Liver (tissue), 10 donors: ENCODE results near the gene TLE1. TPM values are rescaled to one million over a fixed set of nuclear protein-coding genes. Genes with fewer than 3 reads are reported as not detected.

ENCODE experiments used
- DNase-seq: peaks from one replicate; pipeline ENCODE4 v3.0.0-alpha.2; 2017; ENCODE audit warnings: low spot score
- H3K27ac ChIP-seq, 2 donors: one replicate each; pipeline ENCODE4 v1.7.0; 2013; ENCODE audit warnings: inconsistent platforms in 2 of 2, low read length in 2 of 2, control low read depth in 1 of 2, low read depth in 1 of 2, mild to moderate bottlenecking in 1 of 2
- H3K27me3 ChIP-seq, 4 donors: one replicate each; pipeline versions ENCODE4 v1.6.1 to v1.7.0; 2013; ENCODE audit warnings: low read length in 3 of 4, inconsistent platforms in 1 of 4, mild to moderate bottlenecking in 1 of 4, moderate library complexity in 1 of 4; ENCODE audit not compliant: control insufficient read depth in 4 of 4, insufficient read depth in 4 of 4
- H3K36me3 ChIP-seq, 4 donors: one replicate each; pipeline versions ENCODE4 v1.6.1 to v1.7.0; 2013; ENCODE audit warnings: low read length in 3 of 4, mild to moderate bottlenecking in 3 of 4, low read depth in 1 of 4, moderate library complexity in 1 of 4; ENCODE audit not compliant: control insufficient read depth in 4 of 4, insufficient read depth in 3 of 4
- H3K4me1 ChIP-seq, 4 donors: one replicate each; pipeline versions ENCODE4 v1.6.1 to v1.7.0; 2013; ENCODE audit warnings: low read length in 3 of 4, mild to moderate bottlenecking in 3 of 4, moderate library complexity in 1 of 4; ENCODE audit not compliant: control insufficient read depth in 4 of 4, insufficient read depth in 4 of 4
- H3K4me3 ChIP-seq, 3 donors: one replicate each; pipeline versions ENCODE4 v1.6.1 to v1.7.0; 2013; ENCODE audit warnings: low read length in 3 of 3, control low read depth in 1 of 3, low read depth in 1 of 3, mild to moderate bottlenecking in 1 of 3
- H3K9ac ChIP-seq, 2 donors: one replicate each; pipeline ENCODE4 v1.7.0; 2013; ENCODE audit warnings: low read length in 2 of 2, mild to moderate bottlenecking in 2 of 2, moderate library complexity in 2 of 2, control low read depth in 1 of 2, low read depth in 1 of 2
- H3K9me3 ChIP-seq, 4 donors: one replicate each; pipeline versions ENCODE4 v1.6.1 to v1.7.0; 2013; ENCODE audit warnings: low read length in 3 of 4; ENCODE audit not compliant: control insufficient read depth in 4 of 4
- EGR1 ChIP-seq, 2 donors: IDR thresholded peaks; 2 replicates each; pipeline ENCODE4 v1.6.1; 2016 to 2018; ENCODE audit warnings: antibody characterized with exemption in 2 of 2, low read depth in 2 of 2
- FOXA1 ChIP-seq: IDR thresholded peaks from 2 replicates; pipeline ENCODE4 v1.6.1; 2016; ENCODE audit warnings: antibody characterized with exemption
- FOXA2 ChIP-seq: IDR thresholded peaks from 2 replicates; pipeline ENCODE4 v1.6.1; 2016; ENCODE audit warnings: antibody characterized with exemption
- GABPA ChIP-seq, 2 donors: IDR thresholded peaks in 1 of 2; conservative IDR thresholded peaks in 1 of 2; 2 replicates each; pipeline ENCODE4 v1.6.1; 2016; ENCODE audit warnings: antibody characterized with exemption in 2 of 2, mild to moderate bottlenecking in 1 of 2, moderate library complexity in 1 of 2
- HNF4A ChIP-seq, 2 donors: conservative IDR thresholded peaks; 2 replicates each; pipeline ENCODE4 v1.6.1; 2016; ENCODE audit warnings: antibody characterized with exemption in 2 of 2, mild to moderate bottlenecking in 2 of 2
- HNF4G ChIP-seq: IDR thresholded peaks from 2 replicates; pipeline ENCODE4 v1.6.1; 2016; ENCODE audit warnings: antibody characterized with exemption
- JUND ChIP-seq, 2 donors: IDR thresholded peaks; 2 replicates each; pipeline ENCODE4 v1.6.1; 2016; ENCODE audit warnings: antibody characterized with exemption in 2 of 2
- NR2F2 ChIP-seq: IDR thresholded peaks from 2 replicates; pipeline ENCODE4 v1.6.1; 2016; ENCODE audit warnings: antibody characterized with exemption
- RAD21 ChIP-seq, 2 donors: IDR thresholded peaks; 2 replicates each; pipeline ENCODE4 v1.6.1; 2016; ENCODE audit warnings: antibody characterized with exemption in 2 of 2, mild to moderate bottlenecking in 2 of 2
- RXRA ChIP-seq, 2 donors: IDR thresholded peaks; 2 replicates each; pipeline ENCODE4 v1.6.1; 2017 to 2018; ENCODE audit warnings: antibody characterized with exemption in 2 of 2, mild to moderate bottlenecking in 1 of 2
- SP1 ChIP-seq: IDR thresholded peaks from 2 replicates; pipeline ENCODE4 v1.6.1; 2018; ENCODE audit warnings: antibody characterized with exemption, mild to moderate bottlenecking
- TAF1 ChIP-seq: conservative IDR thresholded peaks from 2 replicates; pipeline ENCODE4 v1.6.1; 2016; ENCODE audit warnings: antibody characterized with exemption, mild to moderate bottlenecking
- YY1 ChIP-seq: IDR thresholded peaks from 2 replicates; pipeline ENCODE4 v1.6.1; 2016; ENCODE audit warnings: antibody characterized with exemption, mild to moderate bottlenecking
- WGBS: extraction: QIAGEN DNeasy Blood & Tissue Kit; methylation state at CpG from one replicate; pipeline ENCODE4 v1.1.7; 2013; 5-methylcytosine and 5-hydroxymethylcytosine counted together
- polyA plus RNA-seq, 2 donors: library from polyadenylated mRNA; stranded (reverse) in 1 of 2; unstranded in 1 of 2; fragments of 200-250 nt in 1 of 2; fragments of >200 nt in 1 of 2; fragmentation: Nextera tagmentation in 1 of 2; extraction: Ambion mirVana in 1 of 2; gene quantifications; one replicate each; pipeline versions ENCODE4 v1.2.1 to v1.2.3, GENCODE V29; 2013 to 2015
- small RNA-seq: library from RNA; depleted of rRNA; stranded (forward); fragments of <200 nt; gene quantifications from one replicate; pipeline ENCODE3, GENCODE V24; 2014
- total RNA-seq, 2 donors: library from RNA; depleted of rRNA; stranded (reverse); fragments of >200 nt; gene quantifications; one replicate each; pipeline ENCODE4 v1.2.3, GENCODE V29; 2014
- TF ChIP-seq, protein P1 (sequence below): IDR thresholded peaks from 2 replicates; pipeline ENCODE4 v1.6.1; 2016; ENCODE audit warnings: antibody characterized with exemption
- TF ChIP-seq, protein P2 (sequence below): fragments of 150-350 bp; IDR thresholded peaks from 2 replicates; pipeline ENCODE4 v1.5.1; 2017; ENCODE audit warnings: improper control_type of control experiment, low read depth, low read length; ENCODE audit not compliant: missing input control
- TF ChIP-seq, protein P3 (sequence below): IDR thresholded peaks from 2 replicates; pipeline ENCODE4 v1.6.1; 2016; ENCODE audit warnings: antibody characterized with exemption
- TF ChIP-seq, protein P4 (sequence below): IDR thresholded peaks from 2 replicates; pipeline ENCODE4 v1.6.1; 2016; ENCODE audit warnings: antibody characterized with exemption, mild to moderate bottlenecking
- TF ChIP-seq, protein P5 (sequence below): IDR thresholded peaks from 2 replicates; pipeline ENCODE4 v1.6.1; 2016; ENCODE audit warnings: antibody characterized with exemption
- donor health status: healthy.
- donor health status: healthy.
- donor health status: healthy.
- donor health status: healthy.
- donor health status: healthy.

TLE1 gene
- total and polyA plus RNA-seq, 4 donors: 25.2 to 45.4 (median 25.7) TPM

DNA sequence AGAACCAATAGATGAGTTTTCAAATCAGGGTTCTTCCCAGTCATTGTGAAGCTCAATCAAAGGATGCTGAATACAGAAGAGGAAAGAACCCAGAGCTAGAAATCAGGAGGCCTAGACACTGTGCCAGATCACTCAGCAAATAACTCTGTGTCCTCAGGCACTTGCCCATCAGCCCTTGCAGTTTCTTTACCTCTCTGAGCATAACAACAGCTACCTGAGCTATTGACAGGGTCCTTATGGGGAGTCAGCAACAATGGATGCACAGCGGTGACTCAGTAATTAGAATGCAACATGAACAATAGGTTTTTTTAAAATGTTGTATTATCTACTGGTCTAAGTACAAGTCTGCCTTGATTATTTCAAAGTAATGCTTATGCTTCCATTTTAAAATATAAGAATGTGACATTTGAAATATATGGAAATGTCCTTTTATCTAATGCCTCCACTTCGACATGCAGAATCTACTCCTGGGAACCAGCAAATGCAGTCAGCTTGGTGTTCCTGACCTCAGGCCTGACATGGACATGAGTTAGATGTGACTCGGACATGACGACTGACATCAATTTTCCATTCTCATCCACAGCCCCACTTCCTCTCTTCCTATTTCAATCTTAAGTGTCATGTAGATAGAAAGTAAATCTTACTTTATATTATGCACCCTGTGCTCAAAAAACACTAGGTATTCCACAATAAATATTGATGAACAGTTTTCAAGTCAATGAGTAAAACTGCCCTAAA, 155.0 kb downstream of the TLE1 start:
- no peak for TF ChIP-seq HNF4A (conservative IDR thresholded peaks at IDR 0.05)
- TF ChIP-seq, protein P1, sequence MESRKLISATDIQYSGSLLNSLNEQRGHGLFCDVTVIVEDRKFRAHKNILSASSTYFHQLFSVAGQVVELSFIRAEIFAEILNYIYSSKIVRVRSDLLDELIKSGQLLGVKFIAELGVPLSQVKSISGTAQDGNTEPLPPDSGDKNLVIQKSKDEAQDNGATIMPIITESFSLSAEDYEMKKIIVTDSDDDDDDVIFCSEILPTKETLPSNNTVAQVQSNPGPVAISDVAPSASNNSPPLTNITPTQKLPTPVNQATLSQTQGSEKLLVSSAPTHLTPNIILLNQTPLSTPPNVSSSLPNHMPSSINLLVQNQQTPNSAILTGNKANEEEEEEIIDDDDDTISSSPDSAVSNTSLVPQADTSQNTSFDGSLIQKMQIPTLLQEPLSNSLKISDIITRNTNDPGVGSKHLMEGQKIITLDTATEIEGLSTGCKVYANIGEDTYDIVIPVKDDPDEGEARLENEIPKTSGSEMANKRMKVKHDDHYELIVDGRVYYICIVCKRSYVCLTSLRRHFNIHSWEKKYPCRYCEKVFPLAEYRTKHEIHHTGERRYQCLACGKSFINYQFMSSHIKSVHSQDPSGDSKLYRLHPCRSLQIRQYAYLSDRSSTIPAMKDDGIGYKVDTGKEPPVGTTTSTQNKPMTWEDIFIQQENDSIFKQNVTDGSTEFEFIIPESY: no peak
- no peak for TF ChIP-seq TAF1
- no peak for TF ChIP-seq JUND (IDR thresholded peaks at IDR 0.05)
- TF ChIP-seq EGR1 (IDR thresholded peaks at IDR 0.05; ENCODE audit: low read depth in 2 of 2): no peak
- no peak for TF ChIP-seq GABPA (IDR thresholded peaks at IDR 0.05 in 1 of 2, conservative IDR thresholded peaks at IDR 0.05 in 1 of 2)
- no peak for TF ChIP-seq SP1
- TF ChIP-seq, protein P2, sequence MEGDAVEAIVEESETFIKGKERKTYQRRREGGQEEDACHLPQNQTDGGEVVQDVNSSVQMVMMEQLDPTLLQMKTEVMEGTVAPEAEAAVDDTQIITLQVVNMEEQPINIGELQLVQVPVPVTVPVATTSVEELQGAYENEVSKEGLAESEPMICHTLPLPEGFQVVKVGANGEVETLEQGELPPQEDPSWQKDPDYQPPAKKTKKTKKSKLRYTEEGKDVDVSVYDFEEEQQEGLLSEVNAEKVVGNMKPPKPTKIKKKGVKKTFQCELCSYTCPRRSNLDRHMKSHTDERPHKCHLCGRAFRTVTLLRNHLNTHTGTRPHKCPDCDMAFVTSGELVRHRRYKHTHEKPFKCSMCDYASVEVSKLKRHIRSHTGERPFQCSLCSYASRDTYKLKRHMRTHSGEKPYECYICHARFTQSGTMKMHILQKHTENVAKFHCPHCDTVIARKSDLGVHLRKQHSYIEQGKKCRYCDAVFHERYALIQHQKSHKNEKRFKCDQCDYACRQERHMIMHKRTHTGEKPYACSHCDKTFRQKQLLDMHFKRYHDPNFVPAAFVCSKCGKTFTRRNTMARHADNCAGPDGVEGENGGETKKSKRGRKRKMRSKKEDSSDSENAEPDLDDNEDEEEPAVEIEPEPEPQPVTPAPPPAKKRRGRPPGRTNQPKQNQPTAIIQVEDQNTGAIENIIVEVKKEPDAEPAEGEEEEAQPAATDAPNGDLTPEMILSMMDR: no peak
- TF ChIP-seq RXRA (IDR thresholded peaks at IDR 0.05): no peak
- TF ChIP-seq, protein P3, sequence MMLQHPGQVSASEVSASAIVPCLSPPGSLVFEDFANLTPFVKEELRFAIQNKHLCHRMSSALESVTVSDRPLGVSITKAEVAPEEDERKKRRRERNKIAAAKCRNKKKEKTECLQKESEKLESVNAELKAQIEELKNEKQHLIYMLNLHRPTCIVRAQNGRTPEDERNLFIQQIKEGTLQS: no peak
- TF ChIP-seq, protein P4, sequence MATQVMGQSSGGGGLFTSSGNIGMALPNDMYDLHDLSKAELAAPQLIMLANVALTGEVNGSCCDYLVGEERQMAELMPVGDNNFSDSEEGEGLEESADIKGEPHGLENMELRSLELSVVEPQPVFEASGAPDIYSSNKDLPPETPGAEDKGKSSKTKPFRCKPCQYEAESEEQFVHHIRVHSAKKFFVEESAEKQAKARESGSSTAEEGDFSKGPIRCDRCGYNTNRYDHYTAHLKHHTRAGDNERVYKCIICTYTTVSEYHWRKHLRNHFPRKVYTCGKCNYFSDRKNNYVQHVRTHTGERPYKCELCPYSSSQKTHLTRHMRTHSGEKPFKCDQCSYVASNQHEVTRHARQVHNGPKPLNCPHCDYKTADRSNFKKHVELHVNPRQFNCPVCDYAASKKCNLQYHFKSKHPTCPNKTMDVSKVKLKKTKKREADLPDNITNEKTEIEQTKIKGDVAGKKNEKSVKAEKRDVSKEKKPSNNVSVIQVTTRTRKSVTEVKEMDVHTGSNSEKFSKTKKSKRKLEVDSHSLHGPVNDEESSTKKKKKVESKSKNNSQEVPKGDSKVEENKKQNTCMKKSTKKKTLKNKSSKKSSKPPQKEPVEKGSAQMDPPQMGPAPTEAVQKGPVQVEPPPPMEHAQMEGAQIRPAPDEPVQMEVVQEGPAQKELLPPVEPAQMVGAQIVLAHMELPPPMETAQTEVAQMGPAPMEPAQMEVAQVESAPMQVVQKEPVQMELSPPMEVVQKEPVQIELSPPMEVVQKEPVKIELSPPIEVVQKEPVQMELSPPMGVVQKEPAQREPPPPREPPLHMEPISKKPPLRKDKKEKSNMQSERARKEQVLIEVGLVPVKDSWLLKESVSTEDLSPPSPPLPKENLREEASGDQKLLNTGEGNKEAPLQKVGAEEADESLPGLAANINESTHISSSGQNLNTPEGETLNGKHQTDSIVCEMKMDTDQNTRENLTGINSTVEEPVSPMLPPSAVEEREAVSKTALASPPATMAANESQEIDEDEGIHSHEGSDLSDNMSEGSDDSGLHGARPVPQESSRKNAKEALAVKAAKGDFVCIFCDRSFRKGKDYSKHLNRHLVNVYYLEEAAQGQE: no peak
- TF ChIP-seq YY1: no peak
- TF ChIP-seq RAD21 (IDR thresholded peaks at IDR 0.05): no peak
- TF ChIP-seq FOXA1: no peak
- no peak for TF ChIP-seq NR2F2
- TF ChIP-seq FOXA2: no peak
- TF ChIP-seq, protein P5, sequence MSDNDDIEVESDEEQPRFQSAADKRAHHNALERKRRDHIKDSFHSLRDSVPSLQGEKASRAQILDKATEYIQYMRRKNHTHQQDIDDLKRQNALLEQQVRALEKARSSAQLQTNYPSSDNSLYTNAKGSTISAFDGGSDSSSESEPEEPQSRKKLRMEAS: no peak
- no peak for TF ChIP-seq HNF4G
- 90% methylated on average over 4 of the region's 4 CpGs for WGBS
- Histone ChIP-seq H3K27me3 (no peaks in the 10 kb centered on the region), H3K4me3 (no peak overlapping the region), H3K9ac (no peak overlapping the region), H3K4me1 (peaks cover 0 to 28% (median 19%) of the 10 kb centered on the region in 4 donors), H3K36me3 (no peaks in the 10 kb centered on the region), H3K9me3 (no peaks in the 10 kb centered on the region), H3K27ac (no peak overlapping the region)
- DNase-seq: no peak

Small RNAs within 50 kb of the gene (small RNA-seq; reads per million reads assigned to genes)
- not detected for gene RNU6-1035P

Other genes with a start within 250 kb of the TLE1 start
- not detected for gene SPATA31D4, start 238.9 kb upstream of the TLE1 start, total RNA-seq
- not detected for gene SPATA31D4, start 238.9 kb upstream of the TLE1 start, polyA plus RNA-seq